GM23338 (cell line): ENCODE results near the gene CHST11. TPM values are rescaled to one million over a fixed set of nuclear protein-coding genes. Genes with fewer than 3 reads are reported as not detected.

Source experiments
- ATAC-seq: fragments of 200-7000 bp; cut with Tn5 transposase; 3 replicates; pipeline ENCODE4 v1.9.1; 2020
- DNase-seq: peaks from one replicate; pipeline ENCODE4 v3.0.0-alpha.2; 2015; ENCODE audit warnings: low spot score
- H2AFZ ChIP-seq: fragments of 200-600 bp; sonication (generic); 2 replicates; pipeline ENCODE4 v1.8.0; 2016; ENCODE audit warnings: antibody characterized with exemption, mild to moderate bottlenecking, moderate library complexity
- H3F3A ChIP-seq: fragments of 200-600 bp; sonication (generic); replicated peaks from 2 replicates; pipeline ENCODE4 v1.8.0; 2017; ENCODE audit warnings: antibody characterized with exemption, mixed run types, low read depth
- H3K27ac ChIP-seq: fragments of 200-600 bp; sonication (generic); 2 replicates; pipeline ENCODE4 v1.6.1; 2016; ENCODE audit warnings: low read depth
- H3K27me3 ChIP-seq: fragments of 200-600 bp; sonication (generic); 2 replicates; pipeline ENCODE4 v1.8.0; 2016; ENCODE audit warnings: mild to moderate bottlenecking, mixed run types, moderate library complexity; ENCODE audit not compliant: insufficient read depth
- H3K36me3 ChIP-seq: fragments of 200-600 bp; sonication (generic); 2 replicates; pipeline ENCODE4 v1.8.0; 2016; ENCODE audit warnings: mild to moderate bottlenecking; ENCODE audit not compliant: insufficient read depth
- H3K4me1 ChIP-seq: fragments of 200-600 bp; sonication (generic); 2 replicates; pipeline ENCODE4 v1.8.0; 2016; ENCODE audit warnings: mild to moderate bottlenecking, moderate library complexity; ENCODE audit not compliant: insufficient read depth
- H3K4me2 ChIP-seq: fragments of 200-600 bp; sonication (generic); 2 replicates; pipeline ENCODE4 v1.7.1; 2017; ENCODE audit warnings: mixed run types
- H3K4me3 ChIP-seq: fragments of 200-600 bp; sonication (generic); 2 replicates; pipeline ENCODE4 v1.6.1; 2016; ENCODE audit warnings: mixed run types
- H3K79me2 ChIP-seq: fragments of 200-600 bp; sonication (generic); replicated peaks from 2 replicates; pipeline ENCODE4 v1.8.0; 2017; ENCODE audit warnings: mild to moderate bottlenecking; ENCODE audit not compliant: insufficient read depth
- H3K9me2 ChIP-seq: fragments of 200-600 bp; sonication (generic); 2 replicates; pipeline ENCODE4 v1.8.0; 2017; ENCODE audit not compliant: insufficient read depth
- H4K20me1 ChIP-seq: fragments of 200-600 bp; sonication (generic); replicated peaks from 2 replicates; pipeline ENCODE4 v1.8.0; 2017; ENCODE audit warnings: mild to moderate bottlenecking; ENCODE audit not compliant: insufficient read depth
- H3K27ac Mint-ChIP-seq: 2 replicates; pipeline ENCODE4 v1.8.0; 2020; ENCODE audit warnings: inconsistent platforms, mild to moderate bottlenecking, moderate library complexity, mixed read lengths
- H3K27me3 Mint-ChIP-seq: 3 replicates; pipeline ENCODE4 v1.8.0; 2022; ENCODE audit warnings: low read depth, mild to moderate bottlenecking, moderate library complexity, mixed read lengths, inconsistent platforms; ENCODE audit not compliant: insufficient read depth, poor library complexity
- H3K36me3 Mint-ChIP-seq: 3 replicates; pipeline ENCODE4 v1.8.0; 2021; ENCODE audit warnings: low read depth, mild to moderate bottlenecking, inconsistent platforms, moderate library complexity, mixed read lengths
- H3K4me1 Mint-ChIP-seq: 3 replicates; pipeline ENCODE4 v1.8.0; 2020; ENCODE audit warnings: mild to moderate bottlenecking, inconsistent platforms, mixed read lengths
- H3K4me3 Mint-ChIP-seq: 3 replicates; pipeline ENCODE4 v1.8.0; 2021; ENCODE audit warnings: moderate library complexity, mild to moderate bottlenecking, inconsistent platforms, mixed read lengths
- H3K9me3 Mint-ChIP-seq: 3 replicates; pipeline ENCODE4 v1.8.0; 2020; ENCODE audit warnings: moderate library complexity, mild to moderate bottlenecking, inconsistent platforms, mixed read lengths
- CREB1 ChIP-seq: fragments of 250-450 bp; sonication (Bioruptor Pico); IDR thresholded peaks from 2 replicates; pipeline ENCODE4 v1.5.0; 2020; ENCODE audit warnings: low read depth, mild to moderate bottlenecking, moderate library complexity
- EZH2 ChIP-seq: fragments of 200-600 bp; sonication (generic); IDR thresholded peaks from one replicate; pipeline ENCODE4 v1.8.0; 2017; ENCODE audit warnings: antibody characterized with exemption, mild to moderate bottlenecking, low read depth; ENCODE audit not compliant: unreplicated experiment
- EZH2phosphoT487 ChIP-seq: fragments of 200-600 bp; sonication (generic); IDR thresholded peaks from one replicate; pipeline ENCODE4 v1.8.1; 2018; ENCODE audit warnings: antibody characterized with exemption; ENCODE audit not compliant: unreplicated experiment
- JUNB ChIP-seq: IDR thresholded peaks from one replicate; pipeline ENCODE4 v1.6.1; 2016; ENCODE audit warnings: antibody characterized with exemption; ENCODE audit not compliant: unreplicated experiment
- NANOG ChIP-seq: IDR thresholded peaks from 2 replicates; pipeline ENCODE4 v1.6.1; 2016; ENCODE audit warnings: antibody characterized with exemption, borderline replicate concordance
- POLR2AphosphoS5 ChIP-seq: IDR thresholded peaks from 2 replicates; pipeline ENCODE4 v1.6.1; 2016; ENCODE audit warnings: antibody characterized with exemption, low read depth
- STAT1 ChIP-seq: IDR thresholded peaks from one replicate; pipeline ENCODE4 v1.6.1; 2016; ENCODE audit warnings: antibody characterized with exemption; ENCODE audit not compliant: unreplicated experiment
- ZNF114 ChIP-seq: fragments of 250-450 bp; sonication (Bioruptor Pico); IDR thresholded peaks from 2 replicates; pipeline ENCODE4 v1.5.0; 2020; ENCODE audit warnings: mild to moderate bottlenecking, moderate library complexity
- ZNF331 ChIP-seq: fragments of 250-450 bp; sonication (Bioruptor Pico); IDR thresholded peaks from 2 replicates; pipeline ENCODE4 v1.5.0; 2020; ENCODE audit warnings: low read depth, mild to moderate bottlenecking, moderate library complexity
- polyA plus RNA-seq: library from polyadenylated mRNA; unstranded; fragments of >200 nt; fragmentation: Nextera tagmentation; extraction: Ambion mirVana; gene quantifications from 2 replicates; pipeline ENCODE4 v1.2.1, GENCODE V29; 2016
- total RNA-seq: library from RNA; depleted of rRNA; stranded (reverse); fragments of >200 nt; shearing (Covaris generic); gene quantifications from 2 replicates; pipeline ENCODE4 v1.2.3, GENCODE V29; 2014
- TF ChIP-seq, protein P1 (sequence below), 2 experiments: fragments of 200-600 bp in 1 of 2; sonication (generic) in 1 of 2; conservative IDR thresholded peaks; 2 replicates each; pipeline versions ENCODE4 v1.5.1 to v1.6.1; 2016 to 2017; ENCODE audit warnings: antibody characterized with exemption in 2 of 2, low read depth in 2 of 2, mild to moderate bottlenecking in 2 of 2, moderate library complexity in 1 of 2
- TF ChIP-seq, protein P2 (sequence below): fragments of 250-450 bp; sonication (Bioruptor Pico); IDR thresholded peaks from 2 replicates; pipeline ENCODE4 v1.5.0; 2020; ENCODE audit warnings: mild to moderate bottlenecking, moderate library complexity
- TF ChIP-seq, protein P3 (sequence below): IDR thresholded peaks from one replicate; pipeline ENCODE4 v1.6.1; 2018; ENCODE audit warnings: antibody characterized with exemption; ENCODE audit not compliant: unreplicated experiment
- TF ChIP-seq, protein P4 (sequence below): IDR thresholded peaks from 2 replicates; pipeline ENCODE4 v1.6.1; 2016; ENCODE audit warnings: antibody characterized with exemption

Gene CHST11
- total and polyA plus RNA-seq, 2 experiments from 2014 or later: 7.7 to 25.7 TPM

DNA sequence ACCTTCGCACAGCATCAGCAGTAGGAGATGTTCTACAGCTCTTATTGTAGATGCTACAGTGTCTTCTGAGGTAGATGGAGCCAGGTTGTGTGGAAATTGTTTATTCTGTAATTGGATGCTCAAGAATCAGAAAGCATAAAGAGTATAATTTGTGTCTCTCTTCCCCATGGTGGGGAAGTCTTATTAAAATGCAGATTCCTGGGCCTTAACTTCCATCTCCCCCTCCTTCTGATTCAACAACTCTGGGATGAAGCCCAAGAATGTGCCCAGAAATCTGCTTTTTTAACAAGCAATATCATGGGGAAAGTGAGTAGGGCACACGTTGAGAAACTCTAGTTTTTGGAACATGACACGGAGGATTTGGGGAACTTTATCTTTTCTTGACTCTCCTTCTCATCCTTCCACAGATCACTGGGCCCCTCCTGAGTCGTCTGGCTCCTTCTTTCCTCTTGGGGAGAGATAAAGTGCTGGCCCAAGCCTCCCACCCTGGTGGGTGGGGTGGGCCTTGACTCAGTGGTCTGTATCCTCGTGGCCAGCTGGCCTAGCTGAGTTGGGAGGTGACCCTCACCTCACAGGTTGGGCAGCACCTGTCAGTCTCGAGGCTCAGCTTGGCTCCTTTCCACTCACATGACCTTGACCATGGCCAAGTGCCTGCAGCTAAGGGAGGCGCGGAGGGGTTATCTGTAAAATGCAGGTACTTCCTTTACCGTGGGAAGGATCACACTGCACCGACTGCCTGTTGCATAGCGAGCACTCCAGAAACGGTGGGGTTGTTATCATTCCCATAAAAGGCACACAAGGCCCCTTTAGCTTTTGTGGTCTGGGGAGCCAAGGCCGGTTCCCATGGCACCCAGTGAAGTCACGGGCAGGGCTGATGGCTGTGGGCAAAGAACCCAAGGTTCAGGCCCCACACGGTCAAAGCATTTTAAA is 141.9 kb downstream of the CHST11 start:
- no peak overlapping the region for H3K4me3 ChIP-seq
- H3K9me2 ChIP-seq: no peaks in the 10 kb centered on the region
- H3K4me2 ChIP-seq: no peak overlapping the region
- H3K9me3 Mint-ChIP-seq: no peaks in the 10 kb centered on the region
- H3K27ac ChIP-seq: no peak overlapping the region
- H3K79me2 ChIP-seq: no peaks in the 10 kb centered on the region
- H2AFZ ChIP-seq: no peak overlapping the region
- H3K4me3 Mint-ChIP-seq: no peak overlapping the region
- peaks cover 4% of the 10 kb centered on the region; the same call in 1 of the 3 replicates for H3K36me3 Mint-ChIP-seq
- no peak overlapping the region for H3K27ac Mint-ChIP-seq
- ATAC-seq: no peak
- H3K27me3 Mint-ChIP-seq: peaks cover 8% of the 10 kb centered on the region
- no peaks in the 10 kb centered on the region for H3K27me3 ChIP-seq
- H3F3A ChIP-seq: no peaks in the 10 kb centered on the region
- no peak for TF ChIP-seq JUNB
- no peak for TF ChIP-seq CREB1 (CRISPR knock-in tag)
- TF ChIP-seq, protein P1, sequence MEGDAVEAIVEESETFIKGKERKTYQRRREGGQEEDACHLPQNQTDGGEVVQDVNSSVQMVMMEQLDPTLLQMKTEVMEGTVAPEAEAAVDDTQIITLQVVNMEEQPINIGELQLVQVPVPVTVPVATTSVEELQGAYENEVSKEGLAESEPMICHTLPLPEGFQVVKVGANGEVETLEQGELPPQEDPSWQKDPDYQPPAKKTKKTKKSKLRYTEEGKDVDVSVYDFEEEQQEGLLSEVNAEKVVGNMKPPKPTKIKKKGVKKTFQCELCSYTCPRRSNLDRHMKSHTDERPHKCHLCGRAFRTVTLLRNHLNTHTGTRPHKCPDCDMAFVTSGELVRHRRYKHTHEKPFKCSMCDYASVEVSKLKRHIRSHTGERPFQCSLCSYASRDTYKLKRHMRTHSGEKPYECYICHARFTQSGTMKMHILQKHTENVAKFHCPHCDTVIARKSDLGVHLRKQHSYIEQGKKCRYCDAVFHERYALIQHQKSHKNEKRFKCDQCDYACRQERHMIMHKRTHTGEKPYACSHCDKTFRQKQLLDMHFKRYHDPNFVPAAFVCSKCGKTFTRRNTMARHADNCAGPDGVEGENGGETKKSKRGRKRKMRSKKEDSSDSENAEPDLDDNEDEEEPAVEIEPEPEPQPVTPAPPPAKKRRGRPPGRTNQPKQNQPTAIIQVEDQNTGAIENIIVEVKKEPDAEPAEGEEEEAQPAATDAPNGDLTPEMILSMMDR (conservative IDR thresholded peaks at IDR 0.05; ENCODE audit: low read depth in 2 of 2): no peak
- TF ChIP-seq, protein P2, sequence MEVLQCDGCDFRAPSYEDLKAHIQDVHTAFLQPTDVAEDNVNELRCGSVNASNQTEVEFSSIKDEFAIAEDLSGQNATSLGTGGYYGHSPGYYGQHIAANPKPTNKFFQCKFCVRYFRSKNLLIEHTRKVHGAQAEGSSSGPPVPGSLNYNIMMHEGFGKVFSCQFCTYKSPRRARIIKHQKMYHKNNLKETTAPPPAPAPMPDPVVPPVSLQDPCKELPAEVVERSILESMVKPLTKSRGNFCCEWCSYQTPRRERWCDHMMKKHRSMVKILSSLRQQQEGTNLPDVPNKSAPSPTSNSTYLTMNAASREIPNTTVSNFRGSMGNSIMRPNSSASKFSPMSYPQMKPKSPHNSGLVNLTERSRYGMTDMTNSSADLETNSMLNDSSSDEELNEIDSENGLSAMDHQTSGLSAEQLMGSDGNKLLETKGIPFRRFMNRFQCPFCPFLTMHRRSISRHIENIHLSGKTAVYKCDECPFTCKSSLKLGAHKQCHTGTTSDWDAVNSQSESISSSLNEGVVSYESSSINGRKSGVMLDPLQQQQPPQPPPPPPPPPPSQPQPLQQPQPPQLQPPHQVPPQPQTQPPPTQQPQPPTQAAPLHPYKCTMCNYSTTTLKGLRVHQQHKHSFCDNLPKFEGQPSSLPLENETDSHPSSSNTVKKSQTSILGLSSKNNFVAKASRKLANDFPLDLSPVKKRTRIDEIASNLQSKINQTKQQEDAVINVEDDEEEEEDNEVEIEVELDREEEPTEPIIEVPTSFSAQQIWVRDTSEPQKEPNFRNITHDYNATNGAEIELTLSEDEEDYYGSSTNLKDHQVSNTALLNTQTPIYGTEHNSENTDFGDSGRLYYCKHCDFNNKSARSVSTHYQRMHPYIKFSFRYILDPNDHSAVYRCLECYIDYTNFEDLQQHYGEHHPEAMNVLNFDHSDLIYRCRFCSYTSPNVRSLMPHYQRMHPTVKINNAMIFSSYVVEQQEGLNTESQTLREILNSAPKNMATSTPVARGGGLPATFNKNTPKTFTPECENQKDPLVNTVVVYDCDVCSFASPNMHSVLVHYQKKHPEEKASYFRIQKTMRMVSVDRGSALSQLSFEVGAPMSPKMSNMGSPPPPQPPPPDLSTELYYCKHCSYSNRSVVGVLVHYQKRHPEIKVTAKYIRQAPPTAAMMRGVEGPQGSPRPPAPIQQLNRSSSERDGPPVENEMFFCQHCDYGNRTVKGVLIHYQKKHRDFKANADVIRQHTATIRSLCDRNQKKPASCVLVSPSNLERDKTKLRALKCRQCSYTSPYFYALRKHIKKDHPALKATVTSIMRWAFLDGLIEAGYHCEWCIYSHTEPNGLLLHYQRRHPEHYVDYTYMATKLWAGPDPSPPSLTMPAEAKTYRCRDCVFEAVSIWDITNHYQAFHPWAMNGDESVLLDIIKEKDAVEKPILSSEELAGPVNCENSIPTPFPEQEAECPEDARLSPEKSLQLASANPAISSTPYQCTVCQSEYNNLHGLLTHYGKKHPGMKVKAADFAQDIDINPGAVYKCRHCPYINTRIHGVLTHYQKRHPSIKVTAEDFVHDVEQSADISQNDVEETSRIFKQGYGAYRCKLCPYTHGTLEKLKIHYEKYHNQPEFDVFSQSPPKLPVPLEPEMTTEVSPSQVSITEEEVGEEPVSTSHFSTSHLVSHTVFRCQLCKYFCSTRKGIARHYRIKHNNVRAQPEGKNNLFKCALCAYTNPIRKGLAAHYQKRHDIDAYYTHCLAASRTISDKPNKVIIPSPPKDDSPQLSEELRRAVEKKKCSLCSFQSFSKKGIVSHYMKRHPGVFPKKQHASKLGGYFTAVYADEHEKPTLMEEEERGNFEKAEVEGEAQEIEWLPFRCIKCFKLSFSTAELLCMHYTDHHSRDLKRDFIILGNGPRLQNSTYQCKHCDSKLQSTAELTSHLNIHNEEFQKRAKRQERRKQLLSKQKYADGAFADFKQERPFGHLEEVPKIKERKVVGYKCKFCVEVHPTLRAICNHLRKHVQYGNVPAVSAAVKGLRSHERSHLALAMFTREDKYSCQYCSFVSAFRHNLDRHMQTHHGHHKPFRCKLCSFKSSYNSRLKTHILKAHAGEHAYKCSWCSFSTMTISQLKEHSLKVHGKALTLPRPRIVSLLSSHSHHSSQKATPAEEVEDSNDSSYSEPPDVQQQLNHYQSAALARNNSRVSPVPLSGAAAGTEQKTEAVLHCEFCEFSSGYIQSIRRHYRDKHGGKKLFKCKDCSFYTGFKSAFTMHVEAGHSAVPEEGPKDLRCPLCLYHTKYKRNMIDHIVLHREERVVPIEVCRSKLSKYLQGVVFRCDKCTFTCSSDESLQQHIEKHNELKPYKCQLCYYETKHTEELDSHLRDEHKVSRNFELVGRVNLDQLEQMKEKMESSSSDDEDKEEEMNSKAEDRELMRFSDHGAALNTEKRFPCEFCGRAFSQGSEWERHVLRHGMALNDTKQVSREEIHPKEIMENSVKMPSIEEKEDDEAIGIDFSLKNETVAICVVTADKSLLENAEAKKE: no peak
- no peak for TF ChIP-seq STAT1
- TF ChIP-seq, protein P3, sequence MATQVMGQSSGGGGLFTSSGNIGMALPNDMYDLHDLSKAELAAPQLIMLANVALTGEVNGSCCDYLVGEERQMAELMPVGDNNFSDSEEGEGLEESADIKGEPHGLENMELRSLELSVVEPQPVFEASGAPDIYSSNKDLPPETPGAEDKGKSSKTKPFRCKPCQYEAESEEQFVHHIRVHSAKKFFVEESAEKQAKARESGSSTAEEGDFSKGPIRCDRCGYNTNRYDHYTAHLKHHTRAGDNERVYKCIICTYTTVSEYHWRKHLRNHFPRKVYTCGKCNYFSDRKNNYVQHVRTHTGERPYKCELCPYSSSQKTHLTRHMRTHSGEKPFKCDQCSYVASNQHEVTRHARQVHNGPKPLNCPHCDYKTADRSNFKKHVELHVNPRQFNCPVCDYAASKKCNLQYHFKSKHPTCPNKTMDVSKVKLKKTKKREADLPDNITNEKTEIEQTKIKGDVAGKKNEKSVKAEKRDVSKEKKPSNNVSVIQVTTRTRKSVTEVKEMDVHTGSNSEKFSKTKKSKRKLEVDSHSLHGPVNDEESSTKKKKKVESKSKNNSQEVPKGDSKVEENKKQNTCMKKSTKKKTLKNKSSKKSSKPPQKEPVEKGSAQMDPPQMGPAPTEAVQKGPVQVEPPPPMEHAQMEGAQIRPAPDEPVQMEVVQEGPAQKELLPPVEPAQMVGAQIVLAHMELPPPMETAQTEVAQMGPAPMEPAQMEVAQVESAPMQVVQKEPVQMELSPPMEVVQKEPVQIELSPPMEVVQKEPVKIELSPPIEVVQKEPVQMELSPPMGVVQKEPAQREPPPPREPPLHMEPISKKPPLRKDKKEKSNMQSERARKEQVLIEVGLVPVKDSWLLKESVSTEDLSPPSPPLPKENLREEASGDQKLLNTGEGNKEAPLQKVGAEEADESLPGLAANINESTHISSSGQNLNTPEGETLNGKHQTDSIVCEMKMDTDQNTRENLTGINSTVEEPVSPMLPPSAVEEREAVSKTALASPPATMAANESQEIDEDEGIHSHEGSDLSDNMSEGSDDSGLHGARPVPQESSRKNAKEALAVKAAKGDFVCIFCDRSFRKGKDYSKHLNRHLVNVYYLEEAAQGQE: no peak
- TF ChIP-seq POLR2AphosphoS5: no peak
- TF ChIP-seq ZNF114 (CRISPR knock-in tag): no peak
- TF ChIP-seq EZH2phosphoT487: no peak
- TF ChIP-seq EZH2: no peak
- TF ChIP-seq ZNF331 (CRISPR knock-in tag): no peak
- TF ChIP-seq, protein P4, sequence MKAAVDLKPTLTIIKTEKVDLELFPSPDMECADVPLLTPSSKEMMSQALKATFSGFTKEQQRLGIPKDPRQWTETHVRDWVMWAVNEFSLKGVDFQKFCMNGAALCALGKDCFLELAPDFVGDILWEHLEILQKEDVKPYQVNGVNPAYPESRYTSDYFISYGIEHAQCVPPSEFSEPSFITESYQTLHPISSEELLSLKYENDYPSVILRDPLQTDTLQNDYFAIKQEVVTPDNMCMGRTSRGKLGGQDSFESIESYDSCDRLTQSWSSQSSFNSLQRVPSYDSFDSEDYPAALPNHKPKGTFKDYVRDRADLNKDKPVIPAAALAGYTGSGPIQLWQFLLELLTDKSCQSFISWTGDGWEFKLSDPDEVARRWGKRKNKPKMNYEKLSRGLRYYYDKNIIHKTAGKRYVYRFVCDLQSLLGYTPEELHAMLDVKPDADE: no peak
- TF ChIP-seq NANOG: no peak
- H3K4me1 ChIP-seq: peaks cover 18% of the 10 kb centered on the region; the same call in 1 of the 2 replicates
- H4K20me1 ChIP-seq: no peaks in the 10 kb centered on the region; the same call in 1 of the 2 replicates
- no peaks in the 10 kb centered on the region for H3K36me3 ChIP-seq
- DNase-seq: no peak
- H3K4me1 Mint-ChIP-seq: peaks cover 31% of the 10 kb centered on the region
